ENCODE data around the gene ZNF106. TPM values are rescaled to one million over a fixed set of nuclear protein-coding genes. Genes with fewer than 3 reads are reported as not detected.
A peak's percentile ranks its signal among the peaks of the same experiment; 100 is the strongest.

The ZNF106 gene
- total and polyA plus RNA-seq, 4 donors: 7.5 to 25.4 (median 20.5) TPM

DNA sequence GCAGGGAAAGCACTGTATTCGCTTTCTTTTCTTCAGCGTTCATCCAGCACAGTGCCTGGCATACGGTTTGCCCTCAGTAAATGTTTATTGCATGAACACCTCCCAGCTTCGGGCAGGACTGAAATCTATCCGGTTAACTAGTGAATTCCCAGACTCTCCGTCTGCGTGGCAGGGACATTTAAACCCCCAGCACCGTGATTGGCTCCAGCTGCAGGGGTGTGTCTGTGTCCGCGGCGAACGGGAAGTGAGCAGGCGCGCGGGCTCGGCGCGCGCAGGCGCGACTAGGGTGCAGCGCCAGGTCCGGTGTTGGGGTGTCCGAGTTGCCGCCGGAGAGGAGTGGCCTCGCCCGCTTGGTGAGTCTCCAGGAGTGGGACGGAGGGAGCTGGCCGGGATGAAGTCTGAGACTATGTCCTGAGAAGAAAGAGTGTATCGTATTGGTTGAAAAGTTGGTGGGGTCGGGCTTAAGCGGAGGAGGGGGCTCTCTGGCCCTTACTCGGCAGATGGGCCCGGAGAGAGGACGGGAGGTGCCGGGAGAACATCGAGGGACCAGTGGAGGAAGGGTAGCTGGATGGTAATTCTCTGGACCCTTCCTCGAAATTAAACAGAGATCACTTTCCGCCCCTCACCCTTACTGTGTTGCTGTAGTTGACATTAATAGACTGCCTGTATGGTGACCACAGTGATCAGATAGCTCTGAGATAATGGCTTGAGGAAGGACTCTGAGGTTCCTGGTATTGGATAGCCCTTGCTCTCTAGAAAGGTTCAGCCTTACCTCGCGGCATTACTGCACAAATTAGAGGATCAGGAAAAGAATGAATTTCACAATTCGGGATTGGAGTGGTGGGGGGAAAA, 4.6 kb upstream of the ZNF106 start, which contains the start of gene SNAP23:
Gene SNAP23, plus strand, starts transcription at position 274 of the 852 bp plus-strand sequence. CDS start 16,213 bp downstream, outside the sequence.
- H3K36me3 ChIP-seq (ENCODE audit: control insufficient read depth in 4 of 4, insufficient read depth in 3 of 4, low read depth in 1 of 4, low read length in 3 of 4): no peaks in the 10 kb centered on the region
- no peaks in the 10 kb centered on the region for H3K27me3 ChIP-seq (ENCODE audit: control insufficient read depth in 4 of 4, insufficient read depth in 4 of 4, low read length in 3 of 4)
- peak within 1 kb of the TSS; percentile 72 to 98 (median 93) for H3K4me3 ChIP-seq (ENCODE audit: low read depth in 1 of 3, low read length in 3 of 3)
- TF ChIP-seq HNF4A (conservative IDR thresholded peaks at IDR 0.05): peak; percentile 30 to 38
- peak in 1 of 2 donors; percentile 17 for TF ChIP-seq RAD21 (IDR thresholded peaks at IDR 0.05)
- TF ChIP-seq FOXA2 (IDR thresholded peaks at IDR 0.05): no peak
- TF ChIP-seq, protein P1, sequence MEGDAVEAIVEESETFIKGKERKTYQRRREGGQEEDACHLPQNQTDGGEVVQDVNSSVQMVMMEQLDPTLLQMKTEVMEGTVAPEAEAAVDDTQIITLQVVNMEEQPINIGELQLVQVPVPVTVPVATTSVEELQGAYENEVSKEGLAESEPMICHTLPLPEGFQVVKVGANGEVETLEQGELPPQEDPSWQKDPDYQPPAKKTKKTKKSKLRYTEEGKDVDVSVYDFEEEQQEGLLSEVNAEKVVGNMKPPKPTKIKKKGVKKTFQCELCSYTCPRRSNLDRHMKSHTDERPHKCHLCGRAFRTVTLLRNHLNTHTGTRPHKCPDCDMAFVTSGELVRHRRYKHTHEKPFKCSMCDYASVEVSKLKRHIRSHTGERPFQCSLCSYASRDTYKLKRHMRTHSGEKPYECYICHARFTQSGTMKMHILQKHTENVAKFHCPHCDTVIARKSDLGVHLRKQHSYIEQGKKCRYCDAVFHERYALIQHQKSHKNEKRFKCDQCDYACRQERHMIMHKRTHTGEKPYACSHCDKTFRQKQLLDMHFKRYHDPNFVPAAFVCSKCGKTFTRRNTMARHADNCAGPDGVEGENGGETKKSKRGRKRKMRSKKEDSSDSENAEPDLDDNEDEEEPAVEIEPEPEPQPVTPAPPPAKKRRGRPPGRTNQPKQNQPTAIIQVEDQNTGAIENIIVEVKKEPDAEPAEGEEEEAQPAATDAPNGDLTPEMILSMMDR (IDR thresholded peaks at IDR 0.05; ENCODE audit: low read depth, low read length, missing input control): no peak
- TF ChIP-seq RXRA (IDR thresholded peaks at IDR 0.05): peak in 1 of 2 donors; percentile 7
- peak; percentile 94 for TF ChIP-seq SP1 (IDR thresholded peaks at IDR 0.05)
- TF ChIP-seq, protein P2, sequence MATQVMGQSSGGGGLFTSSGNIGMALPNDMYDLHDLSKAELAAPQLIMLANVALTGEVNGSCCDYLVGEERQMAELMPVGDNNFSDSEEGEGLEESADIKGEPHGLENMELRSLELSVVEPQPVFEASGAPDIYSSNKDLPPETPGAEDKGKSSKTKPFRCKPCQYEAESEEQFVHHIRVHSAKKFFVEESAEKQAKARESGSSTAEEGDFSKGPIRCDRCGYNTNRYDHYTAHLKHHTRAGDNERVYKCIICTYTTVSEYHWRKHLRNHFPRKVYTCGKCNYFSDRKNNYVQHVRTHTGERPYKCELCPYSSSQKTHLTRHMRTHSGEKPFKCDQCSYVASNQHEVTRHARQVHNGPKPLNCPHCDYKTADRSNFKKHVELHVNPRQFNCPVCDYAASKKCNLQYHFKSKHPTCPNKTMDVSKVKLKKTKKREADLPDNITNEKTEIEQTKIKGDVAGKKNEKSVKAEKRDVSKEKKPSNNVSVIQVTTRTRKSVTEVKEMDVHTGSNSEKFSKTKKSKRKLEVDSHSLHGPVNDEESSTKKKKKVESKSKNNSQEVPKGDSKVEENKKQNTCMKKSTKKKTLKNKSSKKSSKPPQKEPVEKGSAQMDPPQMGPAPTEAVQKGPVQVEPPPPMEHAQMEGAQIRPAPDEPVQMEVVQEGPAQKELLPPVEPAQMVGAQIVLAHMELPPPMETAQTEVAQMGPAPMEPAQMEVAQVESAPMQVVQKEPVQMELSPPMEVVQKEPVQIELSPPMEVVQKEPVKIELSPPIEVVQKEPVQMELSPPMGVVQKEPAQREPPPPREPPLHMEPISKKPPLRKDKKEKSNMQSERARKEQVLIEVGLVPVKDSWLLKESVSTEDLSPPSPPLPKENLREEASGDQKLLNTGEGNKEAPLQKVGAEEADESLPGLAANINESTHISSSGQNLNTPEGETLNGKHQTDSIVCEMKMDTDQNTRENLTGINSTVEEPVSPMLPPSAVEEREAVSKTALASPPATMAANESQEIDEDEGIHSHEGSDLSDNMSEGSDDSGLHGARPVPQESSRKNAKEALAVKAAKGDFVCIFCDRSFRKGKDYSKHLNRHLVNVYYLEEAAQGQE (IDR thresholded peaks at IDR 0.05): peak; percentile 94
- TF ChIP-seq GABPA (IDR thresholded peaks at IDR 0.05 in 1 of 2, conservative IDR thresholded peaks at IDR 0.05 in 1 of 2): peak; percentile 34 to 80
- TF ChIP-seq, protein P3, sequence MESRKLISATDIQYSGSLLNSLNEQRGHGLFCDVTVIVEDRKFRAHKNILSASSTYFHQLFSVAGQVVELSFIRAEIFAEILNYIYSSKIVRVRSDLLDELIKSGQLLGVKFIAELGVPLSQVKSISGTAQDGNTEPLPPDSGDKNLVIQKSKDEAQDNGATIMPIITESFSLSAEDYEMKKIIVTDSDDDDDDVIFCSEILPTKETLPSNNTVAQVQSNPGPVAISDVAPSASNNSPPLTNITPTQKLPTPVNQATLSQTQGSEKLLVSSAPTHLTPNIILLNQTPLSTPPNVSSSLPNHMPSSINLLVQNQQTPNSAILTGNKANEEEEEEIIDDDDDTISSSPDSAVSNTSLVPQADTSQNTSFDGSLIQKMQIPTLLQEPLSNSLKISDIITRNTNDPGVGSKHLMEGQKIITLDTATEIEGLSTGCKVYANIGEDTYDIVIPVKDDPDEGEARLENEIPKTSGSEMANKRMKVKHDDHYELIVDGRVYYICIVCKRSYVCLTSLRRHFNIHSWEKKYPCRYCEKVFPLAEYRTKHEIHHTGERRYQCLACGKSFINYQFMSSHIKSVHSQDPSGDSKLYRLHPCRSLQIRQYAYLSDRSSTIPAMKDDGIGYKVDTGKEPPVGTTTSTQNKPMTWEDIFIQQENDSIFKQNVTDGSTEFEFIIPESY (IDR thresholded peaks at IDR 0.05): peak; percentile 79
- TF ChIP-seq HNF4G (IDR thresholded peaks at IDR 0.05): no peak
- TF ChIP-seq, protein P4, sequence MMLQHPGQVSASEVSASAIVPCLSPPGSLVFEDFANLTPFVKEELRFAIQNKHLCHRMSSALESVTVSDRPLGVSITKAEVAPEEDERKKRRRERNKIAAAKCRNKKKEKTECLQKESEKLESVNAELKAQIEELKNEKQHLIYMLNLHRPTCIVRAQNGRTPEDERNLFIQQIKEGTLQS (IDR thresholded peaks at IDR 0.05): peak; percentile 19
- peak; percentile 81 for TF ChIP-seq YY1 (IDR thresholded peaks at IDR 0.05)
- TF ChIP-seq, protein P5, sequence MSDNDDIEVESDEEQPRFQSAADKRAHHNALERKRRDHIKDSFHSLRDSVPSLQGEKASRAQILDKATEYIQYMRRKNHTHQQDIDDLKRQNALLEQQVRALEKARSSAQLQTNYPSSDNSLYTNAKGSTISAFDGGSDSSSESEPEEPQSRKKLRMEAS (IDR thresholded peaks at IDR 0.05): peak; percentile 81
- peak; percentile 93 for TF ChIP-seq TAF1 (conservative IDR thresholded peaks at IDR 0.05)
- DNase-seq (ENCODE audit: low spot score): peak; percentile 90
- H3K4me1 ChIP-seq (ENCODE audit: control insufficient read depth in 4 of 4, insufficient read depth in 4 of 4, low read length in 3 of 4): peaks cover 0 to 20% (median 8%) of the 10 kb centered on the region in 4 donors
- H3K27ac ChIP-seq (ENCODE audit: low read depth in 1 of 2, low read length in 2 of 2): peak within 1 kb of the TSS; percentile 86 to 95
- no peaks in the 10 kb centered on the region for H3K9me3 ChIP-seq (ENCODE audit: control insufficient read depth in 4 of 4, low read length in 3 of 4)
- WGBS: under 1% methylated on average over 43 of the region's 43 CpGs
- H3K9ac ChIP-seq (ENCODE audit: low read depth in 1 of 2, low read length in 2 of 2): peak within 1 kb of the TSS; percentile 57 to 89

Measured in liver (tissue), 9 donors.